Measurements from ENCODE around the gene ATAD3B. TPM values are rescaled to one million over a fixed set of nuclear protein-coding genes. Genes with fewer than 3 reads are reported as not detected.
"Not testable (repeated sequence)": the region's sequence is repeated elsewhere in the genome, so short reads cannot be mapped to it uniquely, and the experiment has no call there.

The ATAD3B gene
- total and polyA plus RNA-seq, 10 of the 15 experiments (the other 5 are each of a cell fraction or from before 2014, with no cell fraction given) = 0.03 to 38.8 (median 23.8) TPM

DNA sequence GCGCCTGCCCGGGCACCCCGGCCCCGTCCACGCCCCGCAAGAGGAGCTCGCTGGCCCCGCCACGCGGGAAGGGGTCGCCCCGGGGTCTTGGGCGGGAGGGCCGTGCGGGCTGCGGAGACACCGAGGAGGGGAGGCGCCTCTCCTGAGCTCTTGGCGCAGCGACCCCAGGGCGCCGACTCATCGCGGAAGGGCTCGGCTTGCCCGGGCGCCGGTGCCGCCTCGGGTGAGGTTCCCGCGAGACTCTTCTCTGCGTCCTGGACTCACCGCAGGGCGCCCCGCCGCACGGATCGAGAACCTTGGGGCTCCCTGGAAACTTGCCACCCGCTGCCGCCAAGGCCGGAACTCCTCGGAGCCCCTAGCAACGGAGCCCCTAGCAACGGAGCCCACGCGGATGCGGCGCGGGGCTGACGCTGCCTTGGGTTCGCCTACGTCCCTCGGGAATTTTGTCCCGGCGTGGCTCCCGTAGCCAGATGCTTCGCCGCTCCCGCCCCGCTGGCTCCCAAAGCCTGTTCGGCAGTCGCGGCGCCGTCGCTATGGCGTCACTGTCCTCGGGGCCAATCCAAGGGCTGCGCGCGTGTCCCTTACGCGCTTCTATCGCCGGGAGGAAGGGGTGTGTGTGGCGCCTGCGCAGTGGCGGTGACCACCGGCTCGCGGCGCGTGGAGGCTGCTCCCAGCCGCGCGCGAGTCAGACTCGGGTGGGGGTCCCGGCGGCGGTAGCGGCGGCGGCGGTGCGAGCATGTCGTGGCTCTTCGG is 40.1 kb downstream of the ATAD3B start, which contains the start of gene ATAD3A (continued):
- TF ChIP-seq, protein P1, sequence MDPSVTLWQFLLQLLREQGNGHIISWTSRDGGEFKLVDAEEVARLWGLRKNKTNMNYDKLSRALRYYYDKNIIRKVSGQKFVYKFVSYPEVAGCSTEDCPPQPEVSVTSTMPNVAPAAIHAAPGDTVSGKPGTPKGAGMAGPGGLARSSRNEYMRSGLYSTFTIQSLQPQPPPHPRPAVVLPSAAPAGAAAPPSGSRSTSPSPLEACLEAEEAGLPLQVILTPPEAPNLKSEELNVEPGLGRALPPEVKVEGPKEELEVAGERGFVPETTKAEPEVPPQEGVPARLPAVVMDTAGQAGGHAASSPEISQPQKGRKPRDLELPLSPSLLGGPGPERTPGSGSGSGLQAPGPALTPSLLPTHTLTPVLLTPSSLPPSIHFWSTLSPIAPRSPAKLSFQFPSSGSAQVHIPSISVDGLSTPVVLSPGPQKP (IDR thresholded peaks at IDR 0.05; ENCODE audit: low read depth, low read length) = no peak
- no peak for TF ChIP-seq STAT3 (IDR thresholded peaks at IDR 0.05; ENCODE audit: low read depth, low read length)
- TF ChIP-seq NBN (IDR thresholded peaks at IDR 0.05) = peak; percentile 90
- no peak for TF ChIP-seq NFXL1 (IDR thresholded peaks at IDR 0.05; ENCODE audit: borderline replicate concordance)
- no peak for TF ChIP-seq ESRRA (IDR thresholded peaks at IDR 0.05; ENCODE audit: low read length)
- TF ChIP-seq, protein P2, sequence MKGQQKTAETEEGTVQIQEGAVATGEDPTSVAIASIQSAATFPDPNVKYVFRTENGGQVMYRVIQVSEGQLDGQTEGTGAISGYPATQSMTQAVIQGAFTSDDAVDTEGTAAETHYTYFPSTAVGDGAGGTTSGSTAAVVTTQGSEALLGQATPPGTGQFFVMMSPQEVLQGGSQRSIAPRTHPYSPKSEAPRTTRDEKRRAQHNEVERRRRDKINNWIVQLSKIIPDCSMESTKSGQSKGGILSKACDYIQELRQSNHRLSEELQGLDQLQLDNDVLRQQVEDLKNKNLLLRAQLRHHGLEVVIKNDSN (IDR thresholded peaks at IDR 0.05; ENCODE audit: borderline replicate concordance, extremely low read length, insufficient read depth, low read depth, low read length) = no peak
- TF ChIP-seq BCL11A (IDR thresholded peaks at IDR 0.05; ENCODE audit: low read depth, low read length) = 0 out of 2 replicates have a peak, but pooled peaks have one; percentile 16
- TF ChIP-seq SREBF2 (IDR thresholded peaks at IDR 0.05; ENCODE audit: low read length) = no peak

DNA sequence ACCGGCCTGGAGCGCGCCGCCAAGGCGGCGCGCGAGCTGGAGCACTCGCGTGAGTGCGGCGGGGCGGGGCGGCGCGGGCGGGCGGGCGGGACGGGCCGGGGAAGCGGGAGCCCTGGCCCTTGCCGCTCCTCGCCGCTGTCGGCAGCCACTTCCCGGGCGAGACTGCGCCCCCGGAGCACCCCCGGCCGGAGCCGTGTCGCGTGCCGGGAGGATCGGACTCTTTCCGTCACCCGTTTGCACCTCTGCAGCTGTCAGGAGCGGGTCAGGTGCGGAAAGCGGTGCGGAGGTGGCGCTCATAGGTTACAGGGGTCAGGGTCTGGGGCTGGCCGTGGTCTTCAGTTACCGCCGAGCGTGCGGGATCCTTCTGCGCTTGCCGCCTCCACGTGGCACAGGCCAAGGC is 40.9 kb downstream of the ATAD3B start:
- H4K20me1 ChIP-seq (ENCODE audit: control insufficient read depth, insufficient read depth); H3K27me3 ChIP-seq (replicated peaks in 1 of 2; ENCODE audit: control insufficient read depth in 2 of 2, insufficient read depth in 2 of 2, low read length in 1 of 2); H3K4me2 ChIP-seq (ENCODE audit: control insufficient read depth, insufficient read depth); H3K9me3 ChIP-seq (replicated peaks; ENCODE audit: control insufficient read depth, insufficient read depth, low read length); H3K36me3 ChIP-seq (ENCODE audit: control insufficient read depth in 2 of 2, insufficient read depth in 2 of 2, low read length in 1 of 2); FAIRE-seq; POLR2A ChIA-PET; H3K4me1 ChIP-seq (ENCODE audit: control insufficient read depth, insufficient read depth, low read length); RAD21 ChIA-PET (ENCODE audit: unreplicated experiment); CTCF ChIA-PET; H2AFZ ChIP-seq (ENCODE audit: control insufficient read depth, low read depth, low read length); intact Hi-C loops (cut with micrococcal nuclease; ENCODE audit: unreplicated experiment); H3K9ac ChIP-seq (ENCODE audit: control insufficient read depth, insufficient read depth, low read length); in situ Hi-C loops (cut with MboI); DNase-seq (ENCODE audit: low read depth, low spot score); H3K27ac ChIP-seq (ENCODE audit: control insufficient read depth, insufficient read depth); BruUV-seq (replicated peaks); SMC1A ChIA-PET (ENCODE audit: uncharacterized antibody, unreplicated experiment): not testable (repeated sequence)
- under 1% methylated on average over 25 of the region's 52 CpGs for WGBS (ENCODE audit: insufficient coverage, insufficient replicate concordance, low lambda C conversion rate, missing lambda C conversion rate)
- Histone ChIP-seq H3K4me3 (peak overlapping the region; percentile 65; the same call in 1 of the 2 replicates), H3K79me2 (ENCODE audit: control insufficient read depth, insufficient read depth, low read length) (peaks cover 19% of the 10 kb centered on the region)
- peak in 1 of 2 experiments; percentile 50; a peak in 2 of 4 replicates for TF ChIP-seq BHLHE40 (IDR thresholded peaks at IDR 0.05; ENCODE audit: borderline replicate concordance in 1 of 2, low read depth in 2 of 2, low read length in 1 of 2)
- peak; percentile 21 for ATAC-seq

DNA sequence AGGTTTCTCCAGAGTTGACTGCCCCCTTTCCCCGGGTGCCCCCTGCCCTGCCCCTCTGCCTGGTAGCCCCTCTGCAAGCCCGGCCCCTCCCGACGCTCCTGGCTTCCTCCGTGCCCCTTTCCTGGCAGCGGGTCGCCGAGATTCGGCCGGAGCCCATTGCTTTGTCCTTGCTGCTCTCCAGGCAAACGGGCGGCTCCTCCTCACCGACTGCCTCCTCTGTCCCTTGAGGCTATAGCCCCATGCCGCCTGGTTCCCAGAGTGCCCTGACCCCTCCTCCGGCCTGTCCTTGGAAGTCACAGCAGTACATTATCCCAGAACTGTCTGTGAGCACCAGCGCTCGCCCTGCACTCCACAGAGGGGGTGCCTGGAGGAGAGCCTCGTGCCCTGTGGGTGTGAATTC is 42.1 kb downstream of the ATAD3B start:
- SMC1A ChIA-PET (ENCODE audit: uncharacterized antibody, unreplicated experiment); H3K4me3 ChIP-seq; BruUV-seq (replicated peaks): not testable (repeated sequence)

More for the DNA sequence above, 42.1 kb downstream of the ATAD3B start:
- peaks cover 19% of the 10 kb centered on the region for H3K79me2 ChIP-seq (ENCODE audit: control insufficient read depth, insufficient read depth, low read length)
- RAD21 ChIA-PET (ENCODE audit: unreplicated experiment); intact Hi-C loops (cut with micrococcal nuclease; ENCODE audit: unreplicated experiment); H4K20me1 ChIP-seq (ENCODE audit: control insufficient read depth, insufficient read depth); H3K9me3 ChIP-seq (replicated peaks; ENCODE audit: control insufficient read depth, insufficient read depth, low read length); H3K9ac ChIP-seq (ENCODE audit: control insufficient read depth, insufficient read depth, low read length); FAIRE-seq; H3K36me3 ChIP-seq (ENCODE audit: control insufficient read depth in 2 of 2, insufficient read depth in 2 of 2, low read length in 1 of 2); H3K4me1 ChIP-seq (ENCODE audit: control insufficient read depth, insufficient read depth, low read length); H3K27me3 ChIP-seq (replicated peaks in 1 of 2; ENCODE audit: control insufficient read depth in 2 of 2, insufficient read depth in 2 of 2, low read length in 1 of 2); DNase-seq (ENCODE audit: low read depth, low spot score); in situ Hi-C loops (cut with MboI); POLR2A ChIA-PET; H3K4me2 ChIP-seq (ENCODE audit: control insufficient read depth, insufficient read depth); CTCF ChIA-PET; H2AFZ ChIP-seq (ENCODE audit: control insufficient read depth, low read depth, low read length); H3K27ac ChIP-seq (ENCODE audit: control insufficient read depth, insufficient read depth); ATAC-seq: not testable (repeated sequence)
- 82% methylated on average over 13 of the region's 18 CpGs for WGBS (ENCODE audit: insufficient coverage, insufficient replicate concordance, low lambda C conversion rate, missing lambda C conversion rate)
